ENCODE results near the gene ZNF319.

DNA sequence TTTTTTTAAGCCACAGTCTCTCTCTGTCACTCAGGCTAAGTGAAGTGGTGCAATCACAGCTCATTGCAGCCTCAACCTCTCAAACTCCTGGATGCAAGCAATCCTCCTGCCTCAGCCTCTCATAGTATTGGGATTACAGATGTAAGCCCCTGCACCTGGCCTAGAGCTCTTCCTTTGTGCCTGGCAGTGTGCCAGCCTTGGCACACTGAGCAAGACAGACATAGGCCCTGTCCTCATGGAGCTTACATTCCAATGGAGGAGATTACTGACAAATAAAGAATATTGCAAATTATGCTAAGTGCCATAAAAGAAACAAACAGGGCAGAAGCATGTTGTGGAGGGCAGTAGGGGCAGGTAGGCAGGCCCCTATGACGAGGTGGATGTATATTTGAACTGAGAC lies 28.6 kb downstream of the ZNF319 start:
- TF ChIP-seq, protein P1, sequence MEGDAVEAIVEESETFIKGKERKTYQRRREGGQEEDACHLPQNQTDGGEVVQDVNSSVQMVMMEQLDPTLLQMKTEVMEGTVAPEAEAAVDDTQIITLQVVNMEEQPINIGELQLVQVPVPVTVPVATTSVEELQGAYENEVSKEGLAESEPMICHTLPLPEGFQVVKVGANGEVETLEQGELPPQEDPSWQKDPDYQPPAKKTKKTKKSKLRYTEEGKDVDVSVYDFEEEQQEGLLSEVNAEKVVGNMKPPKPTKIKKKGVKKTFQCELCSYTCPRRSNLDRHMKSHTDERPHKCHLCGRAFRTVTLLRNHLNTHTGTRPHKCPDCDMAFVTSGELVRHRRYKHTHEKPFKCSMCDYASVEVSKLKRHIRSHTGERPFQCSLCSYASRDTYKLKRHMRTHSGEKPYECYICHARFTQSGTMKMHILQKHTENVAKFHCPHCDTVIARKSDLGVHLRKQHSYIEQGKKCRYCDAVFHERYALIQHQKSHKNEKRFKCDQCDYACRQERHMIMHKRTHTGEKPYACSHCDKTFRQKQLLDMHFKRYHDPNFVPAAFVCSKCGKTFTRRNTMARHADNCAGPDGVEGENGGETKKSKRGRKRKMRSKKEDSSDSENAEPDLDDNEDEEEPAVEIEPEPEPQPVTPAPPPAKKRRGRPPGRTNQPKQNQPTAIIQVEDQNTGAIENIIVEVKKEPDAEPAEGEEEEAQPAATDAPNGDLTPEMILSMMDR (CRISPR knock-in tag; IDR thresholded peaks at IDR 0.05), result no peak
- TF ChIP-seq POLR2AphosphoS5 (IDR thresholded peaks at IDR 0.05; ENCODE audit: low read depth, low read length), result no peak
- TF ChIP-seq ETV6 (CRISPR knock-in tag; conservative IDR thresholded peaks at IDR 0.05), result no peak
- no peak for TF ChIP-seq ZNF251 (CRISPR knock-in tag; IDR thresholded peaks at IDR 0.05)
- no peak for TF ChIP-seq RAD21 (CRISPR knock-in tag; IDR thresholded peaks at IDR 0.05)
- no peak for TF ChIP-seq DR1 (CRISPR knock-in tag; IDR thresholded peaks at IDR 0.05)
- TF ChIP-seq, protein P2, sequence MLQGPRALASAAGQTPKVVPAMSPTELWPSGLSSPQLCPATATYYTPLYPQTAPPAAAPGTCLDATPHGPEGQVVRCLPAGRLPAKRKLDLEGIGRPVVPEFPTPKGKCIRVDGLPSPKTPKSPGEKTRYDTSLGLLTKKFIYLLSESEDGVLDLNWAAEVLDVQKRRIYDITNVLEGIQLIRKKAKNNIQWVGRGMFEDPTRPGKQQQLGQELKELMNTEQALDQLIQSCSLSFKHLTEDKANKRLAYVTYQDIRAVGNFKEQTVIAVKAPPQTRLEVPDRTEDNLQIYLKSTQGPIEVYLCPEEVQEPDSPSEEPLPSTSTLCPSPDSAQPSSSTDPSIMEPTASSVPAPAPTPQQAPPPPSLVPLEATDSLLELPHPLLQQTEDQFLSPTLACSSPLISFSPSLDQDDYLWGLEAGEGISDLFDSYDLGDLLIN (CRISPR knock-in tag; IDR thresholded peaks at IDR 0.05; ENCODE audit: borderline replicate concordance), result no peak
